Activated CD8-positive, alpha-beta T cell treated with anti-CD3 and anti-CD28 coated beads for 36 hours (primary cell): ENCODE results near the gene PPP1R17. TPM values are rescaled to one million over a fixed set of nuclear protein-coding genes. Genes with fewer than 3 reads are reported as not detected.

ENCODE experiments used
- ATAC-seq: fragments of 200-7000 bp; cut with Tn5 transposase; one replicate; pipeline ENCODE4 v1.10.0; 2021; ENCODE audit warnings: mild to moderate bottlenecking, moderate library complexity
- CTCF ChIA-PET: fragments of 350-600 bp; sonication (Branson Sonifier 250); formaldehyde crosslinking; loops from one replicate; lab custom pipeline; 2021; ENCODE audit warnings: antibody characterized with exemption; lab: Charles Lee
- POLR2A ChIA-PET: fragments of 350-600 bp; sonication (Branson Sonifier 250); formaldehyde crosslinking; loops from one replicate; lab custom pipeline; 2021; ENCODE audit warnings: antibody characterized with exemption; lab: Charles Lee
- DNase-seq: peaks from one replicate; pipeline ENCODE4 v3.0.0-alpha.2; 2020
- H3K27ac Mint-ChIP-seq: one replicate; pipeline ENCODE4 v1.8.0; 2021; ENCODE audit warnings: mild to moderate bottlenecking, mixed read lengths
- H3K27me3 Mint-ChIP-seq: one replicate; pipeline ENCODE4 v1.8.0; 2021; ENCODE audit warnings: mixed read lengths
- H3K36me3 Mint-ChIP-seq: one replicate; pipeline ENCODE4 v1.8.0; 2021; ENCODE audit warnings: low read depth, mixed read lengths
- H3K4me1 Mint-ChIP-seq: one replicate; pipeline ENCODE4 v1.8.0; 2021; ENCODE audit warnings: low read depth, mixed read lengths
- H3K4me3 Mint-ChIP-seq: one replicate; pipeline ENCODE4 v1.8.0; 2021; ENCODE audit warnings: mild to moderate bottlenecking, moderate library complexity, mixed read lengths
- H3K9me3 Mint-ChIP-seq: one replicate; pipeline ENCODE4 v1.8.0; 2021; ENCODE audit warnings: mixed read lengths
- intact Hi-C: fragments of 100-400 bp; cut with micrococcal nuclease; formaldehyde crosslinking; loops from one replicate; pipeline ENCODE4 v1.10.0; 2022
- total RNA-seq, 2 experiments: library from RNA; stranded (reverse); gene quantifications; one replicate each; pipeline ENCODE4 v1.2.3, GENCODE V29; 2021
- TF ChIP-seq, protein P1 (sequence below): fragments of 200-600 bp; IDR thresholded peaks from one replicate; pipeline ENCODE4 v1.8.0; 2022; ENCODE audit warnings: antibody characterized with exemption, mild to moderate bottlenecking

PPP1R17 gene
- total RNA-seq, 2 experiments from 2014 or later: not detected

- no peaks in the 10 kb centered on the region for H3K27me3 Mint-ChIP-seq
- intact Hi-C loops: no loop called here
- ATAC-seq (no peak), DNase-seq (no peak)
- H3K4me1 Mint-ChIP-seq: no peaks in the 10 kb centered on the region
- POLR2A ChIA-PET: no interaction called here
- peaks cover 1% of the 10 kb centered on the region for H3K9me3 Mint-ChIP-seq
- H3K4me3 Mint-ChIP-seq: no peak overlapping the region
- H3K36me3 Mint-ChIP-seq: no peaks in the 10 kb centered on the region
- CTCF ChIA-PET: no interaction called here
- TF ChIP-seq, protein P1, sequence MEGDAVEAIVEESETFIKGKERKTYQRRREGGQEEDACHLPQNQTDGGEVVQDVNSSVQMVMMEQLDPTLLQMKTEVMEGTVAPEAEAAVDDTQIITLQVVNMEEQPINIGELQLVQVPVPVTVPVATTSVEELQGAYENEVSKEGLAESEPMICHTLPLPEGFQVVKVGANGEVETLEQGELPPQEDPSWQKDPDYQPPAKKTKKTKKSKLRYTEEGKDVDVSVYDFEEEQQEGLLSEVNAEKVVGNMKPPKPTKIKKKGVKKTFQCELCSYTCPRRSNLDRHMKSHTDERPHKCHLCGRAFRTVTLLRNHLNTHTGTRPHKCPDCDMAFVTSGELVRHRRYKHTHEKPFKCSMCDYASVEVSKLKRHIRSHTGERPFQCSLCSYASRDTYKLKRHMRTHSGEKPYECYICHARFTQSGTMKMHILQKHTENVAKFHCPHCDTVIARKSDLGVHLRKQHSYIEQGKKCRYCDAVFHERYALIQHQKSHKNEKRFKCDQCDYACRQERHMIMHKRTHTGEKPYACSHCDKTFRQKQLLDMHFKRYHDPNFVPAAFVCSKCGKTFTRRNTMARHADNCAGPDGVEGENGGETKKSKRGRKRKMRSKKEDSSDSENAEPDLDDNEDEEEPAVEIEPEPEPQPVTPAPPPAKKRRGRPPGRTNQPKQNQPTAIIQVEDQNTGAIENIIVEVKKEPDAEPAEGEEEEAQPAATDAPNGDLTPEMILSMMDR: no peak
- no peak overlapping the region for H3K27ac Mint-ChIP-seq
Measured at GRCh38 chr7:31710171-31710570, 23.2 kb downstream of the PPP1R17 start.

- no peaks in the 10 kb centered on the region for H3K27me3 Mint-ChIP-seq
- ATAC-seq: no peak
- intact Hi-C loops: no loop called here
- ChIA-PET CTCF (no interaction called here), POLR2A (interaction anchor here (0.6 kb wide), 1 partner anchor 138 kb away, joined by 3 read pairs; no protein-coding TSS in a partner anchor)
- no peak overlapping the region for H3K4me3 Mint-ChIP-seq
- peaks cover 4% of the 10 kb centered on the region for H3K9me3 Mint-ChIP-seq
- H3K4me1 Mint-ChIP-seq: no peaks in the 10 kb centered on the region
- no peak overlapping the region for H3K27ac Mint-ChIP-seq
- no peaks in the 10 kb centered on the region for H3K36me3 Mint-ChIP-seq
- TF ChIP-seq, protein P1: no peak
- no peak for DNase-seq
Measured at GRCh38 chr7:31716355-31716754, 29.3 kb downstream of the PPP1R17 start.

GRCh38 chr7:31720366-31720765 lies 33.4 kb downstream of the PPP1R17 start:
- CTCF ChIA-PET: no interaction called here
- peaks cover 2% of the 10 kb centered on the region for H3K9me3 Mint-ChIP-seq
- intact Hi-C loops: no loop called here
- no peaks in the 10 kb centered on the region for H3K36me3 Mint-ChIP-seq
- H3K27me3 Mint-ChIP-seq: no peaks in the 10 kb centered on the region
- ATAC-seq (no peak), DNase-seq (no peak)
- H3K4me3 Mint-ChIP-seq: no peak overlapping the region
- H3K4me1 Mint-ChIP-seq: no peaks in the 10 kb centered on the region
- H3K27ac Mint-ChIP-seq: no peak overlapping the region
- TF ChIP-seq, protein P1: no peak
- POLR2A ChIA-PET: no interaction called here

- no peak for ATAC-seq
- no peaks in the 10 kb centered on the region for H3K27me3 Mint-ChIP-seq
- TF ChIP-seq, protein P1: no peak
- CTCF ChIA-PET: no interaction called here
- H3K4me1 Mint-ChIP-seq: no peaks in the 10 kb centered on the region
- no peak overlapping the region for H3K4me3 Mint-ChIP-seq
- no peaks in the 10 kb centered on the region for H3K9me3 Mint-ChIP-seq
- DNase-seq: no peak
- intact Hi-C loops: no loop called here
- H3K27ac Mint-ChIP-seq: no peak overlapping the region
- no peaks in the 10 kb centered on the region for H3K36me3 Mint-ChIP-seq
- POLR2A ChIA-PET: no interaction called here
Measured at GRCh38 chr7:31724696-31725095, 37.7 kb downstream of the PPP1R17 start.

- ATAC-seq (no peak), DNase-seq (no peak)
- no peaks in the 10 kb centered on the region for H3K9me3 Mint-ChIP-seq
- TF ChIP-seq, protein P1: no peak
- POLR2A ChIA-PET: no interaction called here
- CTCF ChIA-PET: no interaction called here
- H3K4me1 Mint-ChIP-seq: no peaks in the 10 kb centered on the region
- no peaks in the 10 kb centered on the region for H3K27me3 Mint-ChIP-seq
- H3K36me3 Mint-ChIP-seq: no peaks in the 10 kb centered on the region
- H3K27ac Mint-ChIP-seq: no peak overlapping the region
- no peak overlapping the region for H3K4me3 Mint-ChIP-seq
- intact Hi-C loops: no loop called here
Measured at GRCh38 chr7:31729195-31729804, 42.3 kb downstream of the PPP1R17 start.
